H1 (cell line): Measurements from ENCODE around the gene RASGRF1. TPM values are rescaled to one million over a fixed set of nuclear protein-coding genes. Genes with fewer than 3 reads are reported as not detected.

Source experiments
- BRCA1 ChIP-seq: IDR thresholded peaks from 2 replicates; pipeline ENCODE4 v1.6.1; 2012; ENCODE audit warnings: low read depth, low read length, improper control_type of control experiment
- CBX5 ChIP-seq: fragments of 300-800, 300-1000 bp; sonication (generic); IDR thresholded peaks from 2 replicates; pipeline ENCODE4 v1.7.1; 2016; ENCODE audit warnings: antibody characterized with exemption, low read length, low read depth
- CEBPB ChIP-seq: IDR thresholded peaks from 2 replicates; pipeline ENCODE4 v1.6.1; 2012; ENCODE audit warnings: low read depth, low read length
- CHD7 ChIP-seq: fragments of 300-600 bp; sonication (generic); IDR thresholded peaks from 2 replicates; pipeline ENCODE4 v1.7.1; 2012; ENCODE audit warnings: low read length, moderate library complexity, mild to moderate bottlenecking, inconsistent platforms; ENCODE audit not compliant: insufficient replicate concordance
- CREB1 ChIP-seq: IDR thresholded peaks from 2 replicates; pipeline ENCODE4 v1.6.1; 2012; ENCODE audit warnings: inconsistent platforms
- HDAC2 ChIP-seq, 2 experiments: fragments of 300-600 bp in 1 of 2; sonication (generic) in 1 of 2; IDR thresholded peaks; 2 replicates each; pipeline ENCODE4 v1.6.1; 2011 to 2012; ENCODE audit warnings: low read depth in 2 of 2, low read length in 2 of 2, mild to moderate bottlenecking in 2 of 2, moderate library complexity in 2 of 2, borderline replicate concordance in 1 of 2, inconsistent platforms in 1 of 2
- KDM1A ChIP-seq: fragments of 200-600, 300-600 bp; sonication (generic); IDR thresholded peaks from 2 replicates; pipeline ENCODE4 v1.7.1; 2016; ENCODE audit warnings: mild to moderate bottlenecking, low read length, borderline replicate concordance
- KDM5A ChIP-seq: fragments of 200-600 bp; IDR thresholded peaks from 2 replicates; pipeline ENCODE4 v1.7.1; 2012; ENCODE audit warnings: mild to moderate bottlenecking, low read length, inconsistent platforms, mixed read lengths
- MAFK ChIP-seq: IDR thresholded peaks from 2 replicates; pipeline ENCODE4 v1.6.1; 2012; ENCODE audit warnings: low read depth, mild to moderate bottlenecking, improper control_type of control experiment, low read length
- RXRA ChIP-seq: IDR thresholded peaks from 2 replicates; pipeline ENCODE4 v1.6.1; 2011; ENCODE audit warnings: low read depth, mild to moderate bottlenecking, low read length, moderate library complexity; ENCODE audit not compliant: insufficient read depth
- SIN3A ChIP-seq, 2 experiments: IDR thresholded peaks in 1 of 2; conservative IDR thresholded peaks in 1 of 2; 2 replicates each; pipeline ENCODE4 v1.6.1; 2011 to 2012; ENCODE audit warnings: low read length in 2 of 2, improper control_type of control experiment in 1 of 2, low read depth in 1 of 2, mild to moderate bottlenecking in 1 of 2
- TAF1 ChIP-seq: IDR thresholded peaks from 2 replicates; pipeline ENCODE4 v1.6.1; 2011; ENCODE audit warnings: mild to moderate bottlenecking, low read depth, low read length
- TEAD4 ChIP-seq: IDR thresholded peaks from 2 replicates; pipeline ENCODE4 v1.6.1; 2012; ENCODE audit warnings: low read depth, low read length, inconsistent platforms, mixed read lengths
- polyA plus RNA-seq, 7 experiments: library from polyadenylated mRNA; depleted of rRNA in 3 of 7; stranded (reverse) in 5 of 7; unstranded in 2 of 7; fragments of >200 nt in 5 of 7; fragments of 200-250 nt in 2 of 7; gene quantifications; 1 replicate in 5 of 7; 2 replicates in 1 of 7; 4 replicates in 1 of 7; pipeline versions ENCODE4 v1.2.1 to v1.2.3, GENCODE V29; 2011 to 2013; ENCODE audit warnings: missing spikeins in 2 of 7, mixed read lengths in 2 of 7
- total RNA-seq: library from RNA; stranded (reverse); fragmentation: NEBNext Ultra II Directional; extraction: Animal tissue kit (Norgen Biotek cat#: 25700); gene quantifications from 2 replicates; pipeline ENCODE4 v1.2.1, GENCODE V29; 2021

RASGRF1 gene
- total and polyA plus RNA-seq, 2 of the 8 experiments (the other 6 are each of a cell fraction or from before 2014, with no cell fraction given) = 0.42 to 0.67 TPM

- TF ChIP-seq CHD7 (no peak), CREB1 (no peak), TAF1 (no peak), KDM1A (no peak), MAFK (no peak), HDAC2 (IDR thresholded peaks at IDR 0.05; ENCODE audit: borderline replicate concordance in 1 of 2, low read depth in 2 of 2, low read length in 2 of 2) (no peak), CBX5 (no peak), BRCA1 (no peak), CEBPB (no peak), SIN3A (conservative IDR thresholded peaks at IDR 0.05 in 1 of 2, IDR thresholded peaks at IDR 0.05 in 1 of 2; ENCODE audit: low read depth in 1 of 2, low read length in 2 of 2) (no peak), RXRA (no peak), TEAD4 (no peak), KDM5A (no peak)
These were observed 57.9 kb downstream of the RASGRF1 start (continued) for GRCh38 chr15:79032656-79033055.
